ENCODE measurements around the gene LRRC74A. TPM values are rescaled to one million over a fixed set of nuclear protein-coding genes. Genes with fewer than 3 reads are reported as not detected.

Gene LRRC74A
- total and polyA plus RNA-seq, 9 of the 15 experiments (the other 6 are each of a cell fraction or from before 2014, with no cell fraction given): not detected

DNA sequence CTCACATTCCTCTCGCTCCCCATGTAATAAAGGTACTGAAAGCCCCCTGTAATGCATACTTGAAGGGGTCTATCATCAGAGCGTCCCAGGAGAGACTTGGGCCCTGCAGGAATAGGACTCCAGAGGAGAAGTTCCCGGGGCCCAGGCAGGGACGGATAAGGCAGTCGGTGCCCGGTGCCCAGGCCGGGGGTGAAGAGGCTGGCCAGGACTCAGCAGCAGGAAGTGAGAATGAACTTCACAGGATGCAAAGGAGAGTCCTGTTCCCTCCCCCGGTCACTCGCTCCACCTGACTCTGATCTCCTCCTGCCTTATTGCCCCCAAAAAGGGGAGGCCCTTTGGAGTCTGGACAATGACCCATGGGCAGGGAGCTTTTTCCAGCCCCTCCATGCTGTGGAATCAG lies 40.2 kb downstream of the LRRC74A start:
- no peak overlapping the region for H2AFZ ChIP-seq (ENCODE audit: low read depth, low read length)
- FAIRE-seq (no peak), ATAC-seq (no peak), DNase-seq (ENCODE audit: extremely low read depth in 1 of 4, low spot score in 3 of 4) (no peak)
- in situ Hi-C loops (cut with MboI) (loop anchor here (10.0 kb wide), 1 partner anchor 152 kb away; no protein-coding TSS in a partner anchor), intact Hi-C loops (cut with micrococcal nuclease) (no loop called here)
- BruUV-seq (replicated peaks): no TSS peak
- TF ChIP-seq IRF2 (CRISPR knock-in tag; IDR thresholded peaks at IDR 0.05): no peak
- H3K9me1 ChIP-seq (ENCODE audit: control insufficient read depth, insufficient read depth, low read length): no peaks in the 10 kb centered on the region
- no peak overlapping the region for H3K4me2 ChIP-seq (ENCODE audit: insufficient read depth, low read length)
- no peaks in the 10 kb centered on the region for H3K9me3 ChIP-seq (replicated peaks; ENCODE audit: control insufficient read depth, insufficient read depth, low read depth, low read length)
- ChIA-PET CTCF (ENCODE audit: low intra/inter-chr PET ratio) (no interaction called here), POLR2A (no interaction called here)
- no peaks in the 10 kb centered on the region for H3K36me3 ChIP-seq (ENCODE audit: control insufficient read depth, insufficient read depth, low read length)
- no peaks in the 10 kb centered on the region for H4K20me1 ChIP-seq (replicated peaks; ENCODE audit: control insufficient read depth, insufficient read depth, low read length)
- no peaks in the 10 kb centered on the region for H3K79me2 ChIP-seq (ENCODE audit: control insufficient read depth, insufficient read depth, low read length)
- peaks cover 0 to 9% of the 10 kb centered on the region in 2 experiments; a peak in 2 of 5 replicates for H3K4me1 ChIP-seq (replicated peaks in 1 of 2; ENCODE audit: control insufficient read depth in 2 of 2, insufficient read depth in 2 of 2, low read length in 2 of 2)
- H3K9ac ChIP-seq (ENCODE audit: insufficient read depth in 1 of 2, low read depth in 2 of 2, low read length in 2 of 2): no peak overlapping the region
- H3K27ac ChIP-seq (ENCODE audit: extremely low read depth, low read depth, low read length): no peak overlapping the region
- peaks cover 11 to 68% of the 10 kb centered on the region in 2 experiments; a peak in 4 of 5 replicates for H3K27me3 ChIP-seq (ENCODE audit: control insufficient read depth in 2 of 2, insufficient read depth in 2 of 2, low read length in 2 of 2)
- H3K4me3 ChIP-seq: no peak overlapping the region
- 4% methylated on average over 6 of the region's 9 CpGs for WGBS (ENCODE audit: insufficient coverage, low coverage, missing lambda C conversion rate)

DNA sequence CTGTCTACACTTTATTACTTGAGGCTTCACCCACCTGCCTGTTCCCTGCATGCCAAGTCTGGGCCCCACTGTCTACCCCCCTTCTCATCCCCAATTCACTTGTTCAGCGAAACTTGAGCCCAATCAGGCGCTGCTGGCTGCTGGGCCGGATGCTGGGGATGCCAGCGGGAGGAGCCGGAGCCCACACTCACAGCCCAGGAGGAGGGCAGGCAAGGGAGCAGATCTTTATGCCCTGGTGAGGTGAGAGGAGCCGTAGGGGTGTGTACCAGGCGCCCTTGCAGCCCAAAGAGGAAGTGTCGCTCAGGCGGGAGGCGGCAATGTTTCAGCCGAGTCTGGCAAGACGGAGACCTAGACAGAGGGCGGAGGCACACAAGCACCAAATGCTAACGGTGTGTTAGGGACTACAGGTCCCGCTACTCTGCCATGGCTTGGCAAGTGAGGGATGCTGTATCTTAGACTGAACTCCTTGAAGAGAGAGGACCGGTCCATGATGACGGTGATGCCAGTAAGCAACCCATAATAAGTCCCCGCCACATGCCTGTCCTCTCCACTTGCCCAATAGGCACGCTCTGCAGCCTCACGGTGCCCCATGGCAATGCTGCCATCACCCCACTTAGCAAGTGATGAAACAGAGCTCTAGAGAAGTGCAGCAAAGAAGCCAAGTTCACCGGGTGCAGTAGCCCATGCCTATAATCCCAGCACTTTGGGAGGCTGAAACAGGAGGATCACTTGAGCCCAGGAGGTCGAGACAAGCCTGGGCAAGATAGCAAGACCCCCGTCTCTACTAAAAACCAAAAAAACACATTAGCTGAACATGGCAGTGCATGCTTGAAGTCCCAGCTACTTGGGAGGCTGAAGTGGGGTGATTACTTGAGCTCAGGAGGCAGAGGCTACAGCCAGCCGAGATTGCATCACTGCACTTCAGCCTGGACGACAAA lies 41.6 kb downstream of the LRRC74A start:
- DNase-seq (ENCODE audit: extremely low read depth in 1 of 4, low spot score in 3 of 4) (no peak), ATAC-seq (no peak), FAIRE-seq (no peak)
- peaks cover 0 to 9% of the 10 kb centered on the region in 2 experiments; a peak in 2 of 5 replicates for H3K4me1 ChIP-seq (replicated peaks in 1 of 2; ENCODE audit: control insufficient read depth in 2 of 2, insufficient read depth in 2 of 2, low read length in 2 of 2)
- no peak overlapping the region for H3K4me3 ChIP-seq
- no peaks in the 10 kb centered on the region for H3K9me3 ChIP-seq (replicated peaks; ENCODE audit: control insufficient read depth, insufficient read depth, low read depth, low read length)
- no peaks in the 10 kb centered on the region for H3K9me1 ChIP-seq (ENCODE audit: control insufficient read depth, insufficient read depth, low read length)
- no TSS peak for BruUV-seq (replicated peaks)
- in situ Hi-C loops (cut with MboI): loop anchor here (10.0 kb wide), 1 partner anchor 153 kb away; no protein-coding TSS in a partner anchor
- POLR2A ChIA-PET: interaction anchor here (0.6 to 0.7 kb wide), 4 partner anchors 51 to 1511 kb away, joined by 3 to 6 read pairs (median 3); no protein-coding TSS in a partner anchor
- H4K20me1 ChIP-seq (replicated peaks; ENCODE audit: control insufficient read depth, insufficient read depth, low read length): no peaks in the 10 kb centered on the region
- intact Hi-C loops (cut with micrococcal nuclease): no loop called here
- 8% methylated on average over 19 of the region's 25 CpGs for WGBS (ENCODE audit: insufficient coverage, low coverage, missing lambda C conversion rate)
- no peaks in the 10 kb centered on the region for H3K79me2 ChIP-seq (ENCODE audit: control insufficient read depth, insufficient read depth, low read length)
- no peak overlapping the region for H3K9ac ChIP-seq (ENCODE audit: insufficient read depth in 1 of 2, low read depth in 2 of 2, low read length in 2 of 2)
- TF ChIP-seq CEBPG (CRISPR knock-in tag; IDR thresholded peaks at IDR 0.05) (no peak), CEBPG (tag; conservative IDR thresholded peaks at IDR 0.05 in 1 of 2, IDR thresholded peaks at IDR 0.05 in 1 of 2) (0 out of 4 replicates have a peak, but pooled peaks of 1 of the 2 experiments have one; percentile 24), ZNF76 (CRISPR knock-in tag; IDR thresholded peaks at IDR 0.05; ENCODE audit: borderline replicate concordance) (no peak), CC2D1A (IDR thresholded peaks at IDR 0.05) (no peak), SPI1 (IDR thresholded peaks at IDR 0.05; ENCODE audit: borderline replicate concordance, low read depth, low read length) (peak; percentile 50; the same call in 1 of the 2 replicates), ZC3H4 (CRISPR knock-in tag; IDR thresholded peaks at IDR 0.05; ENCODE audit: borderline replicate concordance) (no peak)
- TF ChIP-seq, protein P1, sequence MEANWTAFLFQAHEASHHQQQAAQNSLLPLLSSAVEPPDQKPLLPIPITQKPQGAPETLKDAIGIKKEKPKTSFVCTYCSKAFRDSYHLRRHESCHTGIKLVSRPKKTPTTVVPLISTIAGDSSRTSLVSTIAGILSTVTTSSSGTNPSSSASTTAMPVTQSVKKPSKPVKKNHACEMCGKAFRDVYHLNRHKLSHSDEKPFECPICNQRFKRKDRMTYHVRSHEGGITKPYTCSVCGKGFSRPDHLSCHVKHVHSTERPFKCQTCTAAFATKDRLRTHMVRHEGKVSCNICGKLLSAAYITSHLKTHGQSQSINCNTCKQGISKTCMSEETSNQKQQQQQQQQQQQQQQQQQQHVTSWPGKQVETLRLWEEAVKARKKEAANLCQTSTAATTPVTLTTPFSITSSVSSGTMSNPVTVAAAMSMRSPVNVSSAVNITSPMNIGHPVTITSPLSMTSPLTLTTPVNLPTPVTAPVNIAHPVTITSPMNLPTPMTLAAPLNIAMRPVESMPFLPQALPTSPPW (CRISPR knock-in tag; IDR thresholded peaks at IDR 0.05): no peak
- no peak overlapping the region for H2AFZ ChIP-seq (ENCODE audit: low read depth, low read length)
- CTCF ChIA-PET (ENCODE audit: low intra/inter-chr PET ratio): no interaction called here
- no peak overlapping the region for H3K4me2 ChIP-seq (ENCODE audit: insufficient read depth, low read length)
- no peaks in the 10 kb centered on the region for H3K36me3 ChIP-seq (ENCODE audit: control insufficient read depth, insufficient read depth, low read length)
- no peak overlapping the region for H3K27ac ChIP-seq (ENCODE audit: extremely low read depth, low read depth, low read length)
- peaks cover 5 to 59% of the 10 kb centered on the region in 2 experiments; a peak in 4 of 5 replicates for H3K27me3 ChIP-seq (ENCODE audit: control insufficient read depth in 2 of 2, insufficient read depth in 2 of 2, low read length in 2 of 2)

Data from K562 (cell line).